Pulmonary artery endothelial cell (primary cell): ENCODE data around the gene ATP1A3. TPM values are rescaled to one million over a fixed set of nuclear protein-coding genes. Genes with fewer than 3 reads are reported as not detected.

Experiments used
- DNase-seq: peaks from one replicate; pipeline ENCODE4 v3.0.0-alpha.2; 2011; ENCODE audit warnings: low read depth, low spot score
- total RNA-seq: library from RNA; depleted of rRNA; stranded (reverse); fragments of >200 nt; gene quantifications from 2 replicates; pipeline ENCODE4 v1.2.3, GENCODE V29; 2014

Gene ATP1A3
- total RNA-seq, 1 donor from 2014 or later, result 0.07 TPM

DNA sequence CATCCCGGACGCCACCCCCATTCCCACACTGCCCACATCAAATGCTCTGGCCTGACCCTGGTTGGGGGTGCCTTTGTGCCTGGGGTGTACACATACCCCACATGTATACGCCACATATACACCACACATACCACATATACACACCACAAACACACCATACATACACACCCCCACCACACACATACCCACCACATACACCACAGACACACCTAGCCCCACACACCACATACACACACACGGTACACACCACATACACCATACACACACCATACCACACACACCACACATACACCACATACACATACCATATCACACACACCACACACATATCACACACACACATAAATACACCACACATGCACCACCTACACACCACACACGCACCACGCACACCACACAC, 75.9 kb downstream of the ATP1A3 start:
- DNase-seq, result no peak

- DNase-seq, result no peak
Measured at GRCh38 chr19:41917676-41918075, 76.4 kb downstream of the ATP1A3 start.

Other genes starting within 250 kb of the ATP1A3 start
- gene CEACAM6, start 238.7 kb downstream of the ATP1A3 start, total RNA-seq, result not detected in 2 replicates
- not detected in 2 replicates for gene CEACAM3, start 197.6 kb downstream of the ATP1A3 start, total RNA-seq
- not detected in 2 replicates for gene LYPD4, start 149.5 kb downstream of the ATP1A3 start, total RNA-seq
- gene DMRTC2, start 149.2 kb downstream of the ATP1A3 start, total RNA-seq, result not detected in 2 replicates
- gene RPS19, start 134.0 kb downstream of the ATP1A3 start, total RNA-seq, result 650 and 665 TPM in 2 replicates
- gene CD79A, start 117.0 kb downstream of the ATP1A3 start, total RNA-seq, result not detected in 2 replicates
- 46.3 and 53.8 TPM in 2 replicates for gene ARHGEF1, start 111.0 kb downstream of the ATP1A3 start, total RNA-seq
- gene ERFL, start 65.8 kb downstream of the ATP1A3 start, total RNA-seq, result not detected in 2 replicates
- gene RABAC1, start 34.9 kb downstream of the ATP1A3 start, total RNA-seq, result 95.2 and 157 TPM in 2 replicates
- gene GRIK5, start 76.0 kb upstream of the ATP1A3 start, total RNA-seq, result 2.2 and 5.7 TPM in 2 replicates
- 11.9 and 15.1 TPM in 2 replicates for gene ZNF574, start 81.9 kb upstream of the ATP1A3 start, total RNA-seq
- gene POU2F2, start 138.2 kb upstream of the ATP1A3 start, total RNA-seq, result 0.26 and 0.49 TPM in 2 replicates
- 16.2 and 29.1 TPM in 2 replicates for gene DEDD2, start 223.4 kb upstream of the ATP1A3 start, total RNA-seq
- gene ZNF526, start 226.1 kb upstream of the ATP1A3 start, total RNA-seq, result 8.0 and 10.1 TPM in 2 replicates
- 14.0 and 15.4 TPM in 2 replicates for gene GSK3A, start 248.4 kb upstream of the ATP1A3 start, total RNA-seq